Neural progenitor cell (in vitro differentiated cells): ENCODE data around the gene SAMD4B.

ENCODE experiments used
- EZH2 ChIP-seq: fragments of 200-600 bp; sonication (generic); IDR thresholded peaks from 2 replicates; pipeline ENCODE4 v1.6.1; 2017; ENCODE audit warnings: antibody characterized with exemption, mild to moderate bottlenecking, moderate library complexity
- TF ChIP-seq, protein P1 (sequence below): fragments of 200-600 bp; sonication (generic); IDR thresholded peaks from 2 replicates; pipeline ENCODE4 v1.5.1; 2017; ENCODE audit warnings: antibody characterized with exemption, mild to moderate bottlenecking

DNA sequence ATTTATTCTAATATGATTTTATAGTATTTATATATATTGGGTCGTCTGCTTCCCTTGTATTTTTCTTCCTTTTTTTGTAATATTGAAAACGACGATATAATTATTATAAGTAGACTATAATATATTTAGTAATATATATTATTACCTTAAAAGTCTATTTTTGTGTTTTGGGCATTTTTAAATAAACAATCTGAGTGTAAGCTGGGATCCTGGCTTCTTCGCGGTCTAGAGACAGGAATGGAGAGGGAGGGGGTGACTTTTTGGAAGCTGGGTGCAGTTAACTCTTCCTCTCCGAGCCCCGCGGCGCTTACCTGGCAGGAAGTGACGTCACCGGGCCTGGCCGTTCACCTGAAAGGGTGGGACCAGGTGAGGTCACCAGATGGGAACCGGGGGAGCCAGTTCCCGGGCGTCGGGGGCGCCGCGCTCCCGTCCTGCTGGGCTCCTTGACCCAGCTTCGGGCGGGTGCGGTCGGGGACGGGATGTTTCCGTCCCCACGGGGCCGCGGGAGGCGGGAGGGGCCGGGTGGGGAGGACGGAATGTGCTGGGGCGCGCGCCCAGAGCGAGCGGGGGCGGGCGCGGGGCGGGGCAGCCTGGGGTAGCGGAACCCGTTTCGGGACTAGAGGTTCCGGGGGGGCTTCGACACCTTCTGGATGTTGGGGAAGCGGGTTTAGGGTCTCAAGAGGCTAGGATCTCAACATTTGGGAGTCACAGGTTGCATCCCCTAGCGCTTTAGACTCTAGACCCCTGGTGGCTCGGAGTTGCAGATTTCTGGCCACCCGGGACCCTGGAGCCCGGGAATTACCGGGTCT is 67.2 kb downstream of the SAMD4B start:
- TF ChIP-seq, protein P1, sequence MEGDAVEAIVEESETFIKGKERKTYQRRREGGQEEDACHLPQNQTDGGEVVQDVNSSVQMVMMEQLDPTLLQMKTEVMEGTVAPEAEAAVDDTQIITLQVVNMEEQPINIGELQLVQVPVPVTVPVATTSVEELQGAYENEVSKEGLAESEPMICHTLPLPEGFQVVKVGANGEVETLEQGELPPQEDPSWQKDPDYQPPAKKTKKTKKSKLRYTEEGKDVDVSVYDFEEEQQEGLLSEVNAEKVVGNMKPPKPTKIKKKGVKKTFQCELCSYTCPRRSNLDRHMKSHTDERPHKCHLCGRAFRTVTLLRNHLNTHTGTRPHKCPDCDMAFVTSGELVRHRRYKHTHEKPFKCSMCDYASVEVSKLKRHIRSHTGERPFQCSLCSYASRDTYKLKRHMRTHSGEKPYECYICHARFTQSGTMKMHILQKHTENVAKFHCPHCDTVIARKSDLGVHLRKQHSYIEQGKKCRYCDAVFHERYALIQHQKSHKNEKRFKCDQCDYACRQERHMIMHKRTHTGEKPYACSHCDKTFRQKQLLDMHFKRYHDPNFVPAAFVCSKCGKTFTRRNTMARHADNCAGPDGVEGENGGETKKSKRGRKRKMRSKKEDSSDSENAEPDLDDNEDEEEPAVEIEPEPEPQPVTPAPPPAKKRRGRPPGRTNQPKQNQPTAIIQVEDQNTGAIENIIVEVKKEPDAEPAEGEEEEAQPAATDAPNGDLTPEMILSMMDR = no peak
- no peak for TF ChIP-seq EZH2
